ENCODE measurements around the gene PFDN5. TPM values are rescaled to one million over a fixed set of nuclear protein-coding genes. Genes with fewer than 3 reads are reported as not detected.

Gene PFDN5
- total RNA-seq, 2 donors from 2014 or later, result 337 to 403 TPM

DNA sequence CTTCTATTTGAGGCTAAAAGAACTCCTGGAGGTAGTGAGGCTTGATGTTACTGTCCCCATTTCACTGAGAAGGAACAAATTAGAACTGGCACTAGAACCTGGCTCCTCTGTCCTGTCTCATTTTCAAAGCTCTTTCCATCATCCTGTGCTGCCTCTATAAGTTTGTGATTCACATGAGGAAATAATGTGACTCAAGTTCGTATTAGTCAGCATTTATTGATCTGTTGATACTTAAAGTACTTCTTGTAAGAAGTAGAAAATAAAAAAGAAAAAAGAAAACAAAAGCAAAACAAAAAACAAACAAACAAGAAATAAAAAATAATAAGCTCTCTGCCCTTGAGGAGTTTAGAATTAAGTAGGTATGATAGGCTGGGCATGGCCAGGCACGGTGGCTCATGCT is 29.6 kb upstream of the PFDN5 start:
- H3K4me1 ChIP-seq, result peaks cover 11% of the 10 kb centered on the region
- DNase-seq, result no peak
- ATAC-seq, result no peak
- WGBS, 2 donors, result 57 to 77% methylated on average over 2 of the region's 2 CpGs
- no peaks in the 10 kb centered on the region for H3K9me3 ChIP-seq
- H3K4me3 ChIP-seq, result no peak overlapping the region
- intact Hi-C loops (cut with DNase I), result no loop called here
- no peaks in the 10 kb centered on the region for H3K36me3 ChIP-seq (replicated peaks in 1 of 2; ENCODE audit: insufficient read depth in 1 of 2, low read depth in 2 of 2)
- no peaks in the 10 kb centered on the region for H3K27me3 ChIP-seq
- TF ChIP-seq, protein P1, sequence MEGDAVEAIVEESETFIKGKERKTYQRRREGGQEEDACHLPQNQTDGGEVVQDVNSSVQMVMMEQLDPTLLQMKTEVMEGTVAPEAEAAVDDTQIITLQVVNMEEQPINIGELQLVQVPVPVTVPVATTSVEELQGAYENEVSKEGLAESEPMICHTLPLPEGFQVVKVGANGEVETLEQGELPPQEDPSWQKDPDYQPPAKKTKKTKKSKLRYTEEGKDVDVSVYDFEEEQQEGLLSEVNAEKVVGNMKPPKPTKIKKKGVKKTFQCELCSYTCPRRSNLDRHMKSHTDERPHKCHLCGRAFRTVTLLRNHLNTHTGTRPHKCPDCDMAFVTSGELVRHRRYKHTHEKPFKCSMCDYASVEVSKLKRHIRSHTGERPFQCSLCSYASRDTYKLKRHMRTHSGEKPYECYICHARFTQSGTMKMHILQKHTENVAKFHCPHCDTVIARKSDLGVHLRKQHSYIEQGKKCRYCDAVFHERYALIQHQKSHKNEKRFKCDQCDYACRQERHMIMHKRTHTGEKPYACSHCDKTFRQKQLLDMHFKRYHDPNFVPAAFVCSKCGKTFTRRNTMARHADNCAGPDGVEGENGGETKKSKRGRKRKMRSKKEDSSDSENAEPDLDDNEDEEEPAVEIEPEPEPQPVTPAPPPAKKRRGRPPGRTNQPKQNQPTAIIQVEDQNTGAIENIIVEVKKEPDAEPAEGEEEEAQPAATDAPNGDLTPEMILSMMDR (IDR thresholded peaks at IDR 0.05), result no peak
- no peak for TF ChIP-seq POLR2A (IDR thresholded peaks at IDR 0.05)
- no peak overlapping the region for H3K27ac ChIP-seq

DNA sequence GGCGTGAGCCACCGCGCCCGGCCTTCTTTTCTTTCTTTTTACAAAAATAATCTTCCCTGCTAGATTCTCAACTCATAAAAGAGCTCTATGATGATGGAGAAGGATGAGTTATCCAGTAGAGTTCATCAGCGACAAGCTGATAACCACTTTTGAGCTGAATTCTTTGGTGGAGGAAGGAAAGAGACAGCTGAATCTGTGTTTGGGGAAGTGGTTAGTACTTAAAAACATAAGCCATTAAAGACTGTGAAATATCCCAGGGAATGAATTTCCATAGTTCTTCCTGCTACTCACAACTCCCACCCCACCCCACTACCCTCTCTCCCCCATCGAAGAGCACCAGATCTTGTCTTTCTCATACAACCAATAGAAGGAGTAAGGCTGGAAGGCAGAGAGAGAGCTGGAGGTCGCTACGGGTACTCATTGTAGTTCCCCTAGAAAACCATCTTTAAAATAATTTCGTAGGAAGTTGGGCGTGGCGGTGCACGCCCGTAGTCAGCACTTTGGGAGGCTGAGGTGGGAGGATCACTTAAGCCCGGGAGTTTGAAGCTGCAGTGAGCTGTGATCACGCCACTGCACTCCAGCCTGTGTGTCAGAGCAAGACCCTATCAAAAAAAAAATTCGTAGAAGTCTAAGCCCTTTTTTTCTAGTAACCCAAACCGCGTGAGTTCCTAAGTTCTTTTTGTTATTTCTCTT is 27.9 kb upstream of the PFDN5 start:
- H3K9me3 ChIP-seq, result no peaks in the 10 kb centered on the region
- H3K4me1 ChIP-seq, result peaks cover 11% of the 10 kb centered on the region
- intact Hi-C loops (cut with DNase I), result no loop called here
- H3K27me3 ChIP-seq, result no peaks in the 10 kb centered on the region
- WGBS, 2 donors, result 40 to 49% methylated on average over 18 of the region's 18 CpGs
- ATAC-seq (no peak), DNase-seq (peak in 1 of 4 donors; percentile 15)
- TF ChIP-seq, protein P1 (IDR thresholded peaks at IDR 0.05), result no peak
- no peak for TF ChIP-seq POLR2A (IDR thresholded peaks at IDR 0.05)
- no peaks in the 10 kb centered on the region for H3K36me3 ChIP-seq (replicated peaks in 1 of 2; ENCODE audit: insufficient read depth in 1 of 2, low read depth in 2 of 2)
- H3K4me3 ChIP-seq, result peak overlapping the region in 1 of 2 donors; percentile 82
- H3K27ac ChIP-seq, result peak overlapping the region in 2 of 4 donors; percentile 36 to 59

GRCh38 chr12:53267999-53268629 is 27.2 kb upstream of the PFDN5 start, which contains the start of gene ESPL1:
ESPL1 (plus strand) TSS chr12:53268299; CDS start chr12:53268767, 468 bp downstream.
- WGBS, 2 donors, result 0% methylated on average over 46 to 52 of the region's 58 CpGs
- peak; percentile 85 for ATAC-seq
- TF ChIP-seq, protein P1 (IDR thresholded peaks at IDR 0.05), result peak in 4 of 7 experiments; percentile 32 to 38 (median 34)
- peak in 2 of 3 donors; percentile 14 to 17 for TF ChIP-seq POLR2A (IDR thresholded peaks at IDR 0.05)
- H3K4me3 ChIP-seq, result peak within 1 kb of the TSS in 1 of 2 donors; percentile 82
- H3K9me3 ChIP-seq, result no peaks in the 10 kb centered on the region
- intact Hi-C loops (cut with DNase I), result no loop called here
- H3K4me1 ChIP-seq, result peaks cover 11% of the 10 kb centered on the region
- peak within 1 kb of the TSS in 2 of 4 donors; percentile 36 to 59 for H3K27ac ChIP-seq
- H3K36me3 ChIP-seq (replicated peaks in 1 of 2; ENCODE audit: insufficient read depth in 1 of 2, low read depth in 2 of 2), result no peaks in the 10 kb centered on the region
- H3K27me3 ChIP-seq, result no peaks in the 10 kb centered on the region
- peak; percentile 52 to 73 (median 60) for DNase-seq

DNA sequence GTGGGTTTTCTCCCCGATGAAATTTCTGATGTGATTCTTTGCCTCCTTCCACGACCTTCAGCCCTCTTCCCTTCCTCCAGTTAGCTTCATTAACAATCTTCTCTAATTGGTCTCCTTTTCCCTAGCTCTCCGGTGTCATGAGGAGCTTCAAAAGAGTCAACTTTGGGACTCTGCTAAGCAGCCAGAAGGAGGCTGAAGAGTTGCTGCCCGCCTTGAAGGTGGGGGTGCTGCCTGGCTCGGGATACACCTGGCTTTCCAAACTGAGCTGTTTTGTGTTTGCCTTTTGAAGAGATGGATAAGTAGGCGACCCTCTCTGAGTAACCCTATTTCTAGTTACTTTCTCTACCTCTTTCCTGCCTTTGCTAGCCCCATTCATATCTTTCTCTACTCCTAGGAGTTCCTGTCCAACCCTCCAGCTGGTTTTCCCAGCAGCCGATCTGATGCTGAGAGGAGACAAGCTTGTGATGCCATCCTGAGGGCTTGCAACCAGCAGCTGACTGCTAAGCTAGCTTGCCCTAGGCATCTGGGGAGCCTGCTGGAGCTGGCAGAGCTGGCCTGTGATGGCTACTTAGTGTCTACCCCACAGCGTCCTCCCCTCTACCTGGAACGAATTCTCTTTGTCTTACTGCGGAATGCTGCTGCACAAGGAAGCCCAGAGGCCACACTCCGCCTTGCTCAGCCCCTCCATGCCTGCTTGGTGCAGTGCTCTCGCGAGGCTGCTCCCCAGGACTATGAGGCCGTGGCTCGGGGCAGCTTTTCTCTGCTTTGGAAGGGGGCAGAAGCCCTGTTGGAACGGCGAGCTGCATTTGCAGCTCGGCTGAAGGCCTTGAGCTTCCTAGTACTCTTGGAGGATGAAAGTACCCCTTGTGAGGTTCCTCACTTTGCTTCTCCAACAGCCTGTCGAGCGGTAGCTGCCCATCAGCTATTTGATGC is 26.4 kb upstream of the PFDN5 start:
- no peak overlapping the region for H3K27ac ChIP-seq
- 33 to 56% methylated on average over 12 to 20 of the region's 20 CpGs for WGBS, 2 donors
- no peaks in the 10 kb centered on the region for H3K9me3 ChIP-seq
- TF ChIP-seq, protein P1 (IDR thresholded peaks at IDR 0.05), result no peak
- no peak for TF ChIP-seq POLR2A (IDR thresholded peaks at IDR 0.05)
- H3K27me3 ChIP-seq, result no peaks in the 10 kb centered on the region
- H3K4me1 ChIP-seq, result peaks cover 11% of the 10 kb centered on the region
- ATAC-seq, result no peak
- peak overlapping the region in 1 of 2 donors; percentile 82 for H3K4me3 ChIP-seq
- intact Hi-C loops (cut with DNase I), result no loop called here
- H3K36me3 ChIP-seq (replicated peaks in 1 of 2; ENCODE audit: insufficient read depth in 1 of 2, low read depth in 2 of 2), result no peaks in the 10 kb centered on the region
- no peak for DNase-seq
